GM21737 (cell line): Measurements from ENCODE around the gene NFKBIE.

Experiments
- ATAC-seq: cut with Tn5 transposase; IDR thresholded peaks from one replicate; pipeline ENCODE4 v1.9.1; 2021; ENCODE audit warnings: mild to moderate bottlenecking, moderate library complexity; ENCODE audit not compliant: unreplicated experiment

The NFKBIE gene

GRCh38 chr6:44217332-44218143 lies 47.8 kb downstream of the NFKBIE start:
- ATAC-seq, result no peak

DNA sequence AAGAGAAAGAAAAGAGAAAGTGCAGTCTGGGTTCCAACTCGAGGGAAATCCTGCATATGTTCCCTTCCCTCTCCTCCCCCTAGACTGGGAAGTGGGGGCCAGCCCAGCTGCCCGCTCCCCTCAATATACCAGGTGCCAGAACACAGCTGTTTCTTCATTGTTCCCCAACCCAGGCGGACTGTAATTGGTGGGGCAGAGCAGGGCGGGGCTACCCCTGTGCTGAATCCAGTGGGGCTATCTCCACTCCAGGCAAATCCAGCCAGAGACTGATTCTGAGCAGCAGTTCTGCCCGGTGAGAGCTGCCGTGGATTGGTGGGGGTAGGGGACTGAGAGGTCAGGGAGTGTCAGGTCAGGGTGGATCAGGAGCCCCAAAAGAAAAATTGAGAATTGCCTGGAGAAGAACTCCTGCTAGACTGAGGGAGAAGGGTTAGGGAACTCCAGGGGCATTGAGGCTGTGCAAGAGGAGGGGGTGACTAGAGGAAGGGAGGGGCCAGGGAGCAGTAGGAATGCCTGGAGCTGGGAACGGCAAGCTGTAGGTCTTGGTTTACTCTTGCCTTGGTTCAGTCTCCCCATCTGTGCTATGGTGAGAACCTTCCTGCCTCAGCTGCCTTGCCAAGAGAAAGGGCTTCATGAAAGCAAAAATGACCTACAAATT lies 48.5 kb downstream of the NFKBIE start, which contains the start of gene MYMX:
TSS of gene MYMX (plus strand) at position 250 of the 655 bp plus-strand sequence. CDS start 546 bp downstream, outside the sequence.
- ATAC-seq, result no peak

- no peak for ATAC-seq
These were observed 51.0 kb downstream of the NFKBIE start for GRCh38 chr6:44214307-44214706.

- no peak for ATAC-seq
These were observed 54.1 kb downstream of the NFKBIE start for GRCh38 chr6:44211284-44211683.
